Hematopoietic multipotent progenitor cell treated with erythropoietin and hydrocortisone succinate and interleukin-3 and kit ligand, for 17 days (in vitro differentiated cells): ENCODE data around the gene VPS18.

Experiments used
- DNase-seq: peaks from one replicate; pipeline ENCODE4 v3.0.0-alpha.2; 2015; ENCODE audit warnings: low spot score

The VPS18 gene

GRCh38 chr15:40923551-40923950 is 29.3 kb downstream of the VPS18 start:
- no peak for DNase-seq

- no peak for DNase-seq
These were observed 31.2 kb downstream of the VPS18 start for GRCh38 chr15:40925495-40925862.

- no peak for DNase-seq
These were observed 31.8 kb downstream of the VPS18 start for GRCh38 chr15:40925863-40926658.

- DNase-seq, result no peak
These were observed 32.6 kb downstream of the VPS18 start for GRCh38 chr15:40926659-40927494.

- DNase-seq, result no peak
These were observed 33.2 kb downstream of the VPS18 start for GRCh38 chr15:40927495-40927872.

- no peak for DNase-seq
These were observed 33.9 kb downstream of the VPS18 start for GRCh38 chr15:40927873-40928806.

GRCh38 chr15:40928821-40929659 is 34.8 kb downstream of the VPS18 start, which contains the start of gene DLL4:
DLL4 (plus strand) TSS chr15:40929340; CDS start chr15:40929669, 329 bp downstream.
- no peak for DNase-seq

GRCh38 chr15:40929660-40930429 is 35.6 kb downstream of the VPS18 start:
- DNase-seq, result no peak

- DNase-seq, result no peak
These were observed 36.4 kb downstream of the VPS18 start for GRCh38 chr15:40930430-40931299.

- DNase-seq, result no peak
These were observed 37.3 kb downstream of the VPS18 start for GRCh38 chr15:40931300-40932142.

GRCh38 chr15:40932156-40932555 is 37.9 kb downstream of the VPS18 start:
- no peak for DNase-seq

GRCh38 chr15:40932649-40933516 is 38.6 kb downstream of the VPS18 start:
- no peak for DNase-seq

GRCh38 chr15:40933517-40933902 is 39.3 kb downstream of the VPS18 start:
- DNase-seq, result no peak

GRCh38 chr15:40934457-40934856 is 40.2 kb downstream of the VPS18 start:
- no peak for DNase-seq

GRCh38 chr15:40936234-40936708 is 42.0 kb downstream of the VPS18 start:
- DNase-seq, result no peak

GRCh38 chr15:40936709-40937666 is 42.7 kb downstream of the VPS18 start:
- no peak for DNase-seq
